ENCODE data around the gene GABRB1. TPM values are rescaled to one million over a fixed set of nuclear protein-coding genes. Genes with fewer than 3 reads are reported as not detected.

Gene GABRB1
- total and polyA plus RNA-seq, 2 of the 8 experiments (the other 6 are each of a cell fraction or from before 2014, with no cell fraction given), result 0.22 to 0.38 TPM

DNA sequence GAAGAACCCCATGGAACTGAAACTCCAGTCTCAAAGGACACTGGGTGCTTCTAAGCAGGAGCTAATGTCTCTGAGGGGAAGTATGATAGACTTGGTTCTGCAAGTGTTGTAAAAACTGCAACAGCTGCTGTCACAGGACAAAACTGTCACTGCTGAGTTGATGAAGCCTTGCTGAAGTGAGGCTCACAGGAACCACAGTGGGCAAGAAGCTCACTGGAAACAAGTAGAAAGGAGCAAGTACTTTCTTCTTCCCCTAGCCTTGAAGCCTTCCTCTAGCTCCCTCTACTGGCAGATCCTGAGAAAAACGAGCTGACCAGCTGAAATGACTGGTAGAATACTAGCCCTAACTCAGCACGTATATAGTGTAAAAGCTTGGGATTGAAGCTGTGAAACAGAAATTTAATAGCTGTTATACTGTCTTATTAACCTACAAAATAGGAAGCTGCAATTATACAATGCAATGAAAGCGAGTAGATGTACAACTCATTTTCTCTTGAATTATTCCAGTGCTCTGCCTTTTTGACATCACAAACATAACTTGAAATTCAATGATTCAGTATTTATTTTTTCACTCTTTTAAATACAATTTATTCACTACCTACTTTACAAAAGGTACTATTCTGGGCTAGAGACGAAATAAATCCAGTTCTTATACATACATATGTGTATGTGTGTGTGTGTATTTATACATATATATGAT, 91.4 kb downstream of the GABRB1 start:
- Histone ChIP-seq H3K9ac (replicated peaks in 1 of 4; ENCODE audit: extremely low read depth in 1 of 4, low read depth in 3 of 4, low read length in 3 of 4) (no peak overlapping the region), H3K56ac (replicated peaks; ENCODE audit: insufficient read length, low read depth, low read length) (no peak overlapping the region), H3K9me3 (ENCODE audit: insufficient read depth in 2 of 2, low read depth in 1 of 2, low read length in 1 of 2) (no peaks in the 10 kb centered on the region), H3K79me2 (ENCODE audit: control insufficient read depth in 1 of 2, insufficient read depth in 2 of 2, low read length in 2 of 2) (no peaks in the 10 kb centered on the region), H2BK120ac (replicated peaks; ENCODE audit: low read depth, low read length) (no peak overlapping the region), H3K4me1 (replicated peaks in 1 of 4; ENCODE audit: control insufficient read depth in 3 of 4, insufficient read depth in 4 of 4, low read length in 3 of 4) (no peaks in the 10 kb centered on the region), H3K27me3 (replicated peaks in 1 of 4; ENCODE audit: control insufficient read depth in 3 of 4, extremely low read depth in 1 of 4, insufficient read depth in 3 of 4, low read length in 3 of 4) (no peaks in the 10 kb centered on the region), H3K27ac (ENCODE audit: low read depth, low read length) (no peak overlapping the region), H3K14ac (ENCODE audit: insufficient read length) (no peak overlapping the region), H3K23me2 (ENCODE audit: low read depth, low read length) (no peaks in the 10 kb centered on the region), H4K8ac (ENCODE audit: extremely low read depth, insufficient read depth, low read length) (no peak overlapping the region), H2BK15ac (ENCODE audit: low read length) (no peak overlapping the region), H4K5ac (ENCODE audit: insufficient read length, low read depth, low read length) (no peak overlapping the region), H3K4me2 (ENCODE audit: insufficient read depth in 1 of 2, low read depth in 2 of 2, low read length in 2 of 2) (no peak overlapping the region), H4K20me1 (replicated peaks in 1 of 2; ENCODE audit: control insufficient read depth in 1 of 2, insufficient read depth in 2 of 2, low read length in 2 of 2) (no peaks in the 10 kb centered on the region), H3K23ac (ENCODE audit: insufficient read length) (no peak overlapping the region), H2BK12ac (ENCODE audit: low read depth, low read length) (no peak overlapping the region), H2AK5ac (ENCODE audit: low read depth, low read length) (no peak overlapping the region), H2AFZ (ENCODE audit: low read length) (peak overlapping the region; percentile 91), H2BK20ac (ENCODE audit: low read length) (no peak overlapping the region), H3K18ac (ENCODE audit: extremely low read depth, low read length) (no peak overlapping the region), H3K79me1 (ENCODE audit: low read depth, low read length) (no peaks in the 10 kb centered on the region), H2BK5ac (ENCODE audit: low read depth, low read length) (no peak overlapping the region), H3K4ac (replicated peaks; ENCODE audit: insufficient read length, low read depth, low read length) (no peak overlapping the region), H3K36me3 (ENCODE audit: control insufficient read depth in 2 of 4, insufficient read depth in 4 of 4, low read length in 3 of 4) (no peaks in the 10 kb centered on the region), H4K91ac (replicated peaks; ENCODE audit: insufficient read length, low read length) (no peak overlapping the region), H3K4me3 (ENCODE audit: extremely low read depth in 1 of 4, insufficient read depth in 2 of 4, low read depth in 3 of 4, low read length in 4 of 4) (no peak overlapping the region)
- DNase-seq (ENCODE audit: low read depth in 1 of 2, low spot score in 2 of 2) (peak; percentile 51 to 75), FAIRE-seq (peak; percentile 45)
- 14% methylated on average over 4 of the region's 4 CpGs; no CpG with 5 or more reads in 1 of the 2 experiments for WGBS, 2 experiments (ENCODE audit: extremely low coverage in 1 of 2, insufficient coverage in 1 of 2, insufficient read length in 1 of 2, insufficient replicate concordance in 2 of 2, low coverage in 1 of 2, low lambda C conversion rate in 2 of 2, missing lambda C conversion rate in 1 of 2)
- ChIA-PET CTCF (ENCODE audit: partially characterized antibody) (interaction anchor here (0.6 to 1.9 kb wide), 26 partner anchors 8 to 408 kb away, joined by 3 to 16 read pairs (median 4); no protein-coding TSS in a partner anchor), POLR2A (ENCODE audit: partially characterized antibody) (no interaction called here)
- TF ChIP-seq CTCF (IDR thresholded peaks at IDR 0.05; ENCODE audit: control extremely low read depth in 1 of 3, insufficient read depth in 1 of 3, low read depth in 1 of 3, low read length in 3 of 3) (peak in 2 of 3 experiments; percentile 71 to 90; a peak in 3 of 4 replicates), RAD21 (IDR thresholded peaks at IDR 0.05 in 1 of 2, conservative IDR thresholded peaks at IDR 0.05 in 1 of 2; ENCODE audit: low read depth in 2 of 2, low read length in 2 of 2) (peak; percentile 75 to 84), YY1 (IDR thresholded peaks at IDR 0.05; ENCODE audit: low read depth, low read length) (0 out of 2 replicates have a peak, but pooled peaks have one; percentile 8), RBBP5 (IDR thresholded peaks at IDR 0.05; ENCODE audit: borderline replicate concordance, low read depth, low read length) (no peak), BACH1 (IDR thresholded peaks at IDR 0.05; ENCODE audit: low read length) (peak; percentile 51; the same call in 1 of the 2 replicates)

Data from H1 (cell line).